DMS114 treated with DMSO at 0.1 percent for 48 hours (cell line): ENCODE measurements around the gene TAF13.

Experiments used
- DNase-seq: peaks from one replicate; lab custom pipeline; 2025; ENCODE audit not compliant: unreplicated experiment; lab: John Stamatoyannopoulos, UW

TAF13 gene, protein sequence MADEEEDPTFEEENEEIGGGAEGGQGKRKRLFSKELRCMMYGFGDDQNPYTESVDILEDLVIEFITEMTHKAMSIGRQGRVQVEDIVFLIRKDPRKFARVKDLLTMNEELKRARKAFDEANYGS

GRCh38 chr1:109075531-109076490, at the start of gene TAF13:
Gene TAF13, minus strand, starts transcription at chr1:109076003. Its CDS starts 56 bp downstream, at chr1:109075947.
- peak; percentile 96 for DNase-seq

DNA sequence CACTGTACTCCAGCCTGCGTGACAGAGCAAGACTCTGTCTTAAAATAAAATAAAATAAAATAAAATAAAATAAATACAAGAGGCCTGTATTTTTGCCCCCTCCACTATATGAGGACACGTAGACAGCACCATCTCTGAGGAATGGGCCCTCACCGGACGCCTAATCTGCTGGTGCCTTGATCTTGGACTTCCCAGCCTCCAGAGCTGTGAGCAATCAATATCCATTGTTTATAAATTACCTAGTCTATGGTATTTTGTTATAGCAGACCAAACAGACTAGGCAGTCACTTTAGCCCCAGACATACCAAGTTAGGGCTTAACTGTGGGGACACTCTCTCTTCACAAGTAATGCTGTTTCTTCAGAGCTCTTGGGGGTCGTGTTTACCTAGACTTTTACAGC, 44.6 kb upstream of the TAF13 start:
- DNase-seq = no peak

GRCh38 chr1:109118089-109118488, 42.3 kb upstream of the TAF13 start:
- no peak for DNase-seq

DNA sequence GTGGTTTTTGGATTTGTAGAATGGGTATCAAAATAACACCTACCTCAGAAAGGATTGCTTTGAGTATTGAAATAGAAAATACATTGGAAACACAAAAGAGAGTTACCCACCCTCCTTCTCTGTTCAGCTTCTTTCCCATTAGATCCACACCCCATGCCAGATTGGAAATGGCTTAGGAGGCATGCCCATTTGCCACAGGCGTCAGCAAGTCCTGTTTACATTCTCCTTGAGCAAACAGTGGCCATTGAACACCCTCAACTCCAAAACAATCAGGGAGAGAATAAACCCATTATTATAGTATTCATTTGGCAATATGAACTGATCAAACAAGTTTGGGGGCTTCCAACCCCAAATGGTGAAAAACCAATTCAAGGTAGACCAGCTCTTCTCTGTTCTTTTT, 40.5 kb upstream of the TAF13 start:
- DNase-seq = no peak

- no peak for DNase-seq
Observed at GRCh38 chr1:109115685-109116084, 39.9 kb upstream of the TAF13 start.

- DNase-seq = no peak
Observed at GRCh38 chr1:109114342-109114674, 38.5 kb upstream of the TAF13 start.

DNA sequence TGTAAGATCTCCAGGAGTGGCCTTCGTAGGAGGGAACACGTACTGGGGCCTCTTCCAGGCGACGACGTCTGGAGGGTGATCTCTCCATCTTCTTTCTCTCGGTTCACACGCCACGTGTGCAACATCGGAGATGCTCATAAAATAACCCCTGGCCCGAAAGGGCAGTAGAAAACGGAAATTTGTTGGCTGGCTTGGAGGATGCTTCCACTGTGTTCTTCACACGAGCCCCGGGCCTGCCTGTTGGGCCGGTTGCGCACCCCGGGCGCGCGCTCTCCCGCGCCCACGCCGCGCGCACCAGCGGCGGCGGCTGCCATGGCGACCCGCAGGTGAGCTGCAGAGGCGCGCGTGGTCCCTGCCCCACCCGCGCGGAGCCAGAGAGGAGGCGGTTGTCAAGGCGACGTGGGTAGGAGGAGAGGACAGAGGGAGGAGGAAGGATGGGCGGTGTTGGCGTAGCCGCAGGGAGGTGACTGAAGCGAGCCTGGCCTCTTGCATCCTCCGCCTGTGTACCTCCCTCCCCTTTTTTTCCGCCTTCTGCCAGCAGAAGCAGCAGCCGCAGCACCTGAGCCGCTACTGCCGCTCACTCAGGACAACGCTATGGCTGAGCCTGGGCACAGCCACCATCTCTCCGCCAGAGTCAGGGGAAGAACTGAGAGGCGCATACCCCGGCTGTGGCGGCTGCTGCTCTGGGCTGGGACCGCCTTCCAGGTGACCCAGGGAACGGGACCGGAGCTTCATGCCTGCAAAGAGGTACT, 38.0 kb upstream of the TAF13 start, which contains the start of gene ELAPOR1:
TSS of gene ELAPOR1 (plus strand) at position 526 of the 752 bp plus-strand sequence. CDS start at position 595, 69 bp downstream.
- no peak for DNase-seq

GRCh38 chr1:109112652-109113285, 37.0 kb upstream of the TAF13 start:
- DNase-seq = peak; percentile 84

- DNase-seq = peak; percentile 45
Observed at GRCh38 chr1:109112056-109112651, 36.4 kb upstream of the TAF13 start.

GRCh38 chr1:109111386-109112055, 35.7 kb upstream of the TAF13 start:
- DNase-seq = no peak

DNA sequence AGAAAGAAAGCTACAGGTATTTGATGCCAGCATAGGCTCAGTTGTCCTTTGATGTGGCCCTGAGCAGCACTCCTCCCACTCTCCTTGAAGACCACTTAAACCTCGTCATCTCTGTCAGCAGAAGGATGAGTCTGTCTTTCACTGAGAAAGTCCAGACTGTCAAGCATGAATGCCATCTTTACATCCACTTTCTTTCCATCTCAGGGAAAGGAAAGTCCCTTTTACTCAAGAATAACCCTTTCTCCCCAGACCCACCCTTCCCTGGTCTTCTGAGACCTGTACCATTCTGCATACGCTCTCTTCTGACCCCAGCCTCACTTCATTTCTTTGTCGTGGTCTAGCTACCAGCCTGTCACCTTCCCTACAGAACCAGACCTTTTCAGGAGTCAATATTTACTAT, 34.1 kb upstream of the TAF13 start:
- no peak for DNase-seq

DNA sequence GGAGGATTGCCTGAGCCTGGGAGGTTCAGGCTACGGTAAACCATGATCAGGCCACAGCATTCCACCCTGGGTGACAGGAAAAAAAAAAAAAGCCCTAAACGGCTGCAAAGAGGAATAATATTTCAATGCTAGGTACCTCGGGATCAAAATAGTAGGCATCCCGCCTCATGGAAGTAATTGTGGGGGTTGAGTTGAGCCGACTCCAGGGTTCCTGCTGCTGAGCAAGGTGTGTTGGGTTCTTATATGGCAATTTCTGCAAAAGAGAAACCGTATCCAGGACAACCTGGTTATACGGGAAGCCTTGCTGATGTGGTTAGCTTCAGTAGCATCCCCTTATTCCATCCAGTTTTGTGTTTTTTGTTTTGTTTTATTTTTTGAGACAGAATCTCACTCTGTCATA, 32.0 kb upstream of the TAF13 start:
- DNase-seq = no peak

GRCh38 chr1:109105881-109106280, 30.1 kb upstream of the TAF13 start:
- no peak for DNase-seq

DNA sequence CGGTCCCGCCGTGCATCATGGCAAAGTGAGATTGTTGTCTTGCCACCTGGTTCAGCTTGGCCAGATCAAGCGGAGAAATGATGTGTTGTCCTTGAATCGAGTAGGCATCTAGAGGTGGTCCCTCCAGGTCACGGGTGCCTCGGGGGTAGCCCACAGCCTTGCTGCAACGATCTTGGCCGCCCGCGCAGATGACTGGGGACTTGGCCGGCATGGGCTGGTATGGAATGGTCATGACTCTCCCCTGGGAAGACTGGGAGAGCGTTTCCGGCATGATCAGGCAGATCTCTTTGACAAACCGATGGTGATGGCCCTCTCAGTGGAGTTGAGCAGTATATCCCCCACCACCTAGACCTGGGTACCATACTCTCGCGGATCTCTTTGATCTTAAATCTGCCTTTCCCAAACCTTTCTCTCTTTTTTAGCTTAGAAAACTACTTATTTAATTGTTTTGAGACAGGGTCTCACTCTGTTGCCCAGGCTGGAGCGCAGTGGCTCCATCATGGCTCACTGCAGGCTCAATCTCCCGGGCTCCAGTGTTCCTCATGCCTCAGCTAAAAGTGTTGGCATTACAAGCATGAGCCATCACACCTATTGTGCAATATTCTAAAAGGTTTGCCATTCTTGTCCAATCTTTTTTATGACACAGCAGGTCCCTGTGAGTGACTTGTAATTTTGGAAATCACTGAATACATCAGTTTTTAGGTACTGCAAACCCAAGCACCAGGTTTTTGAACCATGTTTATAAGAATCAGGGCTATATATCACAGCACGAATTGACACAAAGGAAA, 28.8 kb upstream of the TAF13 start:
- no peak for DNase-seq

DNA sequence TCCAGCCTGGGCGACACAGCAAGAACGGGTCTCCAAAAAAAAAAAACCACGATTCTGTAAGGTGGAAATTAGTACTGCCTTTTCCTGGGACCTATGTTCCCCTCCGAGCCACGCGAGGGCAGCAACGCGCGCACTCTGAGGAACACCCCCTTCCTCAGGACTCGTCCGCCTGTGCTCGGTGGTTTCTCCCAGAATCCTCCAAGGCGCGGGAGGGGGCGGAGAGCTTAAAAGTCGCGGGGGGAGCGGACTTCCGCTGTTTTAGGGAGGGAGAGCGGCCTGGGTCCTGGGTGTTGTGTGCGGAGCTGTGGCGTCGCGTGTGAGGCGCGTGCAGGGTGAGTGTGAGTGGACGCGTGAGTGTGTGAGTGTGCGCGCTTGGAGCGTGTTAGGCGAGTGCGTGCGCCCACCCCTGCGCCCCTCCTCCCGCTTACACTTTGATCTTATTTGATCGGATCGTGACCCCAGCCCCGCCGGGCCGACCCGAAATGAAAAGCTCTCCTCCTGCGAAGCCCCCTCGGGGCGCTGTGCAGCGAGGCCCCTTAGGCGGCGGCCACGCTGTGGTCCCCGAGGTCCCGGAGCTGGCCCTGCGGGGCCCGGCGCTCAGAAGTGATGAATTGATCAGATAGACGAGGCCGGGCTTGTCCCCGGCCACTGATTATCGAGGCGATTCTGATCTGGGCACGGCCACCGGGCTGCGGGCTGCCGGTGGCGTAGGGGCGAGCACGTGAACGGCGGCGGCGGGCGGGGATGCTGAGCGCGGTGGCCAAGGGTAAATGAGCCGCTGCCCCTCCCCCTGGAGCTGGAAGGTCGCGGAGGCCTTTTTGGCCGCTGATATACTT, 24.4 kb upstream of the TAF13 start:
- peak; percentile 95 for DNase-seq

- no peak for DNase-seq
Observed at GRCh38 chr1:109096120-109096519, 20.3 kb upstream of the TAF13 start.

DNA sequence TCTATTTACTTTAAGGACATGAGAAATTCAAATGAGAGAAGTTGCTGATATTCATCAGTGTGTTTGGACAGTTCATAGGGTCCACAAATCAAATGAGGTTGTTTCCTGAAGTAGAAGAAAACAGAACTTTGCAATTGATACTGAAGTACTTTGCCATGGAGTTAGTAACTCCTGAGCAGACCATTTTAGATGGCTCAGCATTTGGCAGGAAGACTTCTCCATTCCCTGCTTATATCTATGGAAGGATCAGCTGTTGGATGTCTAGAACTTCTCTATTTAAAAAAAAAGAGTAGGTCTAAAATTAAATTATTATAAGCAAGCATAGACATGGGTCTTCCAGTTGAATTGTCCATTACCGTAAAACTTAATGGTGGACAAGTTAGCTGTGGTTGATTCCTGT, 19.8 kb upstream of the TAF13 start:
- no peak for DNase-seq

GRCh38 chr1:109094871-109095270, 19.1 kb upstream of the TAF13 start:
- DNase-seq = no peak

DNA sequence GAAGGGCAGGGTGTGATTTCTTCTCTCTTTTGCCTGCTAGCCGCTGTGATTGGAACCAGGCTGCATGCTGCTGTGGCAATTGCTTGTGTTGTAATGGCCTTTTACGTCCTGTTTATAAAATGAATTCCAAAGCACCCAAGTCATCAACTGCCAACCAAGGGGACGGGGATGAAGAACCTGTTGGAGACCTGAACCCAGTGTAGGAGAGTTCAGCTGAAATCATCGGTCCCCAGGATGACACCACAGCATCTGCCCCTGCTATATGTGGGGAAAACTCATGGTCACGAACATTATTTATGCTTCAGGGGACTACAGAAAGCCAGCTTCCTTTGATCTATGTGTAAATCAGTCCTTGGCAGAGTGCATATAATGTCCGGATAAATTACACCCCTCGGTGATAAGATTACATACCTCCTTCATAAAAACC, 18.6 kb upstream of the TAF13 start:
- DNase-seq = no peak
